ENCODE measurements around the gene PAPLN.

The PAPLN gene

DNA sequence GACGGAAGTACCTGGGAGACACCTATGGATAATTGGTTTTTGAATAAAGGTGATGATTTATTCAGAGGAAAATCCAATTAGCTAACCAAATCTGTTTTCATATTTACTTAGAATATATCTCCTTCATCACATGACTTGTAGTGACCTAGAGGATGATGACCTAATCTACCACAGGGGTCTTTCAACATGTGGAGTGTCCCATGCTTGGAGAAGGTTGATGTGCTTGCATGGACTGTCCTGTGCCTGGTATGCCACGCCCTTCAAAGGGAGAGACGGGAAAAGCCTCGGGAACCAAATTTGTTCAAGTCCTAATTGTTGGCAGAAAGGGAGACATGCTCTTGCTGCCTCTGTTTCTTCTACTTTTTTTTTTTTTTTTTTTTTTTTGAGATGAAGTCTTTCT, 11.8 kb upstream of the PAPLN start:
- no peak for ATAC-seq
- TF ChIP-seq ZNF70 (CRISPR knock-in tag; IDR thresholded peaks at IDR 0.05) (no peak), OSR1 (CRISPR knock-in tag; IDR thresholded peaks at IDR 0.05) (no peak), ZC3H10 (CRISPR knock-in tag; IDR thresholded peaks at IDR 0.05) (no peak), ESRRG (CRISPR knock-in tag; IDR thresholded peaks at IDR 0.05) (no peak), ZNF565 (CRISPR knock-in tag; conservative IDR thresholded peaks at IDR 0.05; ENCODE audit: low read depth) (no peak), ZFP3 (CRISPR knock-in tag; IDR thresholded peaks at IDR 0.05) (no peak), TCF4 (CRISPR knock-in tag; IDR thresholded peaks at IDR 0.05; ENCODE audit: borderline replicate concordance) (no peak)
- TF ChIP-seq, protein P1, sequence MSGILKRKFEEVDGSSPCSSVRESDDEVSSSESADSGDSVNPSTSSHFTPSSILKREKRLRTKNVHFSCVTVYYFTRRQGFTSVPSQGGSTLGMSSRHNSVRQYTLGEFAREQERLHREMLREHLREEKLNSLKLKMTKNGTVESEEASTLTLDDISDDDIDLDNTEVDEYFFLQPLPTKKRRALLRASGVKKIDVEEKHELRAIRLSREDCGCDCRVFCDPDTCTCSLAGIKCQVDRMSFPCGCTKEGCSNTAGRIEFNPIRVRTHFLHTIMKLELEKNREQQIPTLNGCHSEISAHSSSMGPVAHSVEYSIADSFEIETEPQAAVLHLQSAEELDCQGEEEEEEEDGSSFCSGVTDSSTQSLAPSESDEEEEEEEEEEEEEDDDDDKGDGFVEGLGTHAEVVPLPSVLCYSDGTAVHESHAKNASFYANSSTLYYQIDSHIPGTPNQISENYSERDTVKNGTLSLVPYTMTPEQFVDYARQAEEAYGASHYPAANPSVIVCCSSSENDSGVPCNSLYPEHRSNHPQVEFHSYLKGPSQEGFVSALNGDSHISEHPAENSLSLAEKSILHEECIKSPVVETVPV (CRISPR knock-in tag; IDR thresholded peaks at IDR 0.05), result no peak
- TF ChIP-seq, protein P2, sequence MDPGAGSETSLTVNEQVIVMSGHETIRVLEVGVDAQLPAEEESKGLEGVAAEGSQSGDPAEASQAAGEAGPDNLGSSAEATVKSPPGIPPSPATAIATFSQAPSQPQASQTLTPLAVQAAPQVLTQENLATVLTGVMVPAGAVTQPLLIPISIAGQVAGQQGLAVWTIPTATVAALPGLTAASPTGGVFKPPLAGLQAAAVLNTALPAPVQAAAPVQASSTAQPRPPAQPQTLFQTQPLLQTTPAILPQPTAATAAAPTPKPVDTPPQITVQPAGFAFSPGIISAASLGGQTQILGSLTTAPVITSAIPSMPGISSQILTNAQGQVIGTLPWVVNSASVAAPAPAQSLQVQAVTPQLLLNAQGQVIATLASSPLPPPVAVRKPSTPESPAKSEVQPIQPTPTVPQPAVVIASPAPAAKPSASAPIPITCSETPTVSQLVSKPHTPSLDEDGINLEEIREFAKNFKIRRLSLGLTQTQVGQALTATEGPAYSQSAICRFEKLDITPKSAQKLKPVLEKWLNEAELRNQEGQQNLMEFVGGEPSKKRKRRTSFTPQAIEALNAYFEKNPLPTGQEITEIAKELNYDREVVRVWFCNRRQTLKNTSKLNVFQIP (CRISPR knock-in tag; IDR thresholded peaks at IDR 0.05; ENCODE audit: borderline replicate concordance, low read depth), result no peak
- TF ChIP-seq, protein P3, sequence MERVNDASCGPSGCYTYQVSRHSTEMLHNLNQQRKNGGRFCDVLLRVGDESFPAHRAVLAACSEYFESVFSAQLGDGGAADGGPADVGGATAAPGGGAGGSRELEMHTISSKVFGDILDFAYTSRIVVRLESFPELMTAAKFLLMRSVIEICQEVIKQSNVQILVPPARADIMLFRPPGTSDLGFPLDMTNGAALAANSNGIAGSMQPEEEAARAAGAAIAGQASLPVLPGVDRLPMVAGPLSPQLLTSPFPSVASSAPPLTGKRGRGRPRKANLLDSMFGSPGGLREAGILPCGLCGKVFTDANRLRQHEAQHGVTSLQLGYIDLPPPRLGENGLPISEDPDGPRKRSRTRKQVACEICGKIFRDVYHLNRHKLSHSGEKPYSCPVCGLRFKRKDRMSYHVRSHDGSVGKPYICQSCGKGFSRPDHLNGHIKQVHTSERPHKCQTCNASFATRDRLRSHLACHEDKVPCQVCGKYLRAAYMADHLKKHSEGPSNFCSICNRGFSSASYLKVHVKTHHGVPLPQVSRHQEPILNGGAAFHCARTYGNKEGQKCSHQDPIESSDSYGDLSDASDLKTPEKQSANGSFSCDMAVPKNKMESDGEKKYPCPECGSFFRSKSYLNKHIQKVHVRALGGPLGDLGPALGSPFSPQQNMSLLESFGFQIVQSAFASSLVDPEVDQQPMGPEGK (CRISPR knock-in tag; IDR thresholded peaks at IDR 0.05; ENCODE audit: borderline replicate concordance), result no peak

DNA sequence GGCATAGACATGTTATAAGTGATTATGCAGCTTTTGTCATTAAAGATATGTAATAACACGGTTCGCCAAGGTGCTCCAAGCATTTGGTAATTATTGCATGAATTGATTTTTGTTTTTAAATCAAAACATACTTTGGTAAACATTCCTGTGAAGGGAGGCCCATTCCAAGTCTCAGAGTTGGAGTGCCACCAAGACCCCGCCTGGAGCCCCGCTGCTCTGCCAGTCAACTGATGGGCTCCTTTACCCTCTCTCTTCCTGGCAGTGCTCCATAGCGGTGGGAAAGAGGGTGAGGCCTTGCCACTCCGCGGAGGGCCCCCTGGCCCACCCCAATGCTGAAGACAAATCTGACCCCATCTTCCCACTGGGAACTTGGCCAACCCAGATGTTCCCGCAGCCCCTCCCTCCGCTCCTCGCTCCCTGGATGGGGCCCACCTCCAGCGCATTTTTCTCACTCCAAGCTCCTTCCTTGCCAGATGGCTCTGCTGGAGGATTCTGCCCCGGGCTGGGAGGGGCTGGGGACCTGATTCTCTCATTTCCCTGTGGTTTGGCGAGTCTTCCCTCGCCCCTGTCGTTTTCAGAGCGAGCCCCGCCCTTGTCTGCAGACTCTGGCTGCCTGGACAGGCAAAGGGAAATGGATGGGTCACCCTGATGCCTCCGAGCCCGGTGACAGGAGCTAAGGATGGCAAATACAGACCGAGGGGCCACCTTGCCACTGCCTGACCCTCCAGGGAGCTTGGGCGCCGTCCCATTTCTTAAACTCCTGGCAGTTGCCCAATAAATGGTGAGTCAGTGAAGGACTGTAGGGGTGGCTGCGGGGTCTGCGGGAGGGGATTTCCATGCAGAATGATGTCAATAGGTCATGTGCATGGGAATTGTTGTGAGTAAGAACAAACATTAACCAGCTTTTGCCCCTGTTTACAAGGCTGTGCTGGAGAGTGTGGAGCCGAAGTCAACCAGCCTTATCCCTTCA, 9.2 kb upstream of the PAPLN start:
- no peak for TF ChIP-seq SNAI2 (CRISPR knock-in tag; IDR thresholded peaks at IDR 0.05)
- TF ChIP-seq, protein P3 (CRISPR knock-in tag; IDR thresholded peaks at IDR 0.05; ENCODE audit: borderline replicate concordance), result 0 out of 2 replicates have a peak, but pooled peaks have one; percentile 35
- ATAC-seq, result peak; percentile 83

DNA sequence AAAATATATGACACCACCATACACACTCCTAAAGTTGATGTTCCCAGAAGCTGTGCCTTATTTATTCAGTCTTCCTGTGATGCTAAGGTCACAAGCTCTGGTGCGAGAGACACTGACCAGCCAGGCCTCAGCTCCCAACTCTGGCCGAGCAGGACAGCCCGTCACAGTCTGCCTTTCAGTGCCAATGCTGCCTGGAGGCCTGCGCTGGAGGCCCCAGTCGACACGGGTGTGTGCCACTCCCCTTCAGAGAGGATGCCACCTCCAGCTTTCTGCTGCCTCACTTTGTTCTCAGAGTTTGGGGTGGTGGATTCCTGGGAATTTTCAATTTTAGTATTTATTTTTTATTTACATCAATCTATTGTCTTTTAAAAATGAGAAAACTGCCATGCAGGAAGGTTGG, 7.3 kb upstream of the PAPLN start:
- no peak for ATAC-seq
- TF ChIP-seq TOX (CRISPR knock-in tag; IDR thresholded peaks at IDR 0.05; ENCODE audit: borderline replicate concordance) (no peak), ZNF565 (CRISPR knock-in tag; conservative IDR thresholded peaks at IDR 0.05; ENCODE audit: low read depth) (no peak), CSDC2 (CRISPR knock-in tag; IDR thresholded peaks at IDR 0.05) (no peak), ARNTL (CRISPR knock-in tag; IDR thresholded peaks at IDR 0.05; ENCODE audit: borderline replicate concordance, low read depth) (no peak), ZFP30 (CRISPR knock-in tag; IDR thresholded peaks at IDR 0.05) (no peak), PPARA (CRISPR knock-in tag; IDR thresholded peaks at IDR 0.05; ENCODE audit: borderline replicate concordance) (no peak), ESRRG (CRISPR knock-in tag; IDR thresholded peaks at IDR 0.05) (no peak), TCF4 (CRISPR knock-in tag; IDR thresholded peaks at IDR 0.05; ENCODE audit: borderline replicate concordance) (no peak), GLIS3 (CRISPR knock-in tag; IDR thresholded peaks at IDR 0.05) (no peak)
- TF ChIP-seq, protein P4, sequence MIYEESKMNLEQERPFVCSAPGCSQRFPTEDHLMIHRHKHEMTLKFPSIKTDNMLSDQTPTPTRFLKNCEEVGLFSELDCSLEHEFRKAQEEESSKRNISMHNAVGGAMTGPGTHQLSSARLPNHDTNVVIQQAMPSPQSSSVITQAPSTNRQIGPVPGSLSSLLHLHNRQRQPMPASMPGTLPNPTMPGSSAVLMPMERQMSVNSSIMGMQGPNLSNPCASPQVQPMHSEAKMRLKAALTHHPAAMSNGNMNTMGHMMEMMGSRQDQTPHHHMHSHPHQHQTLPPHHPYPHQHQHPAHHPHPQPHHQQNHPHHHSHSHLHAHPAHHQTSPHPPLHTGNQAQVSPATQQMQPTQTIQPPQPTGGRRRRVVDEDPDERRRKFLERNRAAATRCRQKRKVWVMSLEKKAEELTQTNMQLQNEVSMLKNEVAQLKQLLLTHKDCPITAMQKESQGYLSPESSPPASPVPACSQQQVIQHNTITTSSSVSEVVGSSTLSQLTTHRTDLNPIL (CRISPR knock-in tag; IDR thresholded peaks at IDR 0.05; ENCODE audit: low read depth), result no peak

Data from SK-N-SH treated with all-trans-retinoic acid at 6 μM for 48 hours (cell line).